ENCODE measurements around the gene TMEM183A.
A peak's percentile ranks its signal among the peaks of the same experiment; 100 is the strongest.
"Not testable (repeated sequence)": the region's sequence is repeated elsewhere in the genome, so short reads cannot be mapped to it uniquely, and the experiment has no call there.

TMEM183A gene

GRCh38 chr1:203017692-203018091, 10.5 kb downstream of the TMEM183A start:
- no peak for TF ChIP-seq CTCF (IDR thresholded peaks at IDR 0.05; ENCODE audit: control insufficient read depth, extremely low read depth, insufficient read depth)
- H3K4me3 ChIP-seq (ENCODE audit: low read depth, low read length): no peak overlapping the region
- no peak for DNase-seq (ENCODE audit: low read depth)

- DNase-seq (ENCODE audit: low read depth): not testable (repeated sequence)
These were observed 15.7 kb downstream of the TMEM183A start for GRCh38 chr1:203022855-203023254.

GRCh38 chr1:203025686-203026030, 18.5 kb downstream of the TMEM183A start:
- DNase-seq (ENCODE audit: low read depth): no peak
- no peak overlapping the region for H3K4me3 ChIP-seq (ENCODE audit: low read depth, low read length)
- no peak for TF ChIP-seq CTCF (IDR thresholded peaks at IDR 0.05; ENCODE audit: control insufficient read depth, extremely low read depth, insufficient read depth)

More at GRCh38 chr1:203022855-203023254, 15.7 kb downstream of the TMEM183A start:
- not testable (repeated sequence) for H3K4me3 ChIP-seq (ENCODE audit: low read depth, low read length)

GRCh38 chr1:203026031-203026665, 19.0 kb downstream of the TMEM183A start, which contains the start of gene PPFIA4:
Gene PPFIA4 (plus strand): TSS chr1:203026491. CDS start chr1:203039009, 12,518 bp downstream.
- H3K4me3 ChIP-seq (ENCODE audit: low read depth, low read length): peak within 1 kb of the TSS; percentile 88
- peak; percentile 46 for DNase-seq (ENCODE audit: low read depth)
- peak; percentile 28 for TF ChIP-seq CTCF (IDR thresholded peaks at IDR 0.05; ENCODE audit: control insufficient read depth, extremely low read depth, insufficient read depth)

GRCh38 chr1:203026666-203027663, 19.8 kb downstream of the TMEM183A start:
- TF ChIP-seq CTCF (IDR thresholded peaks at IDR 0.05; ENCODE audit: control insufficient read depth, extremely low read depth, insufficient read depth): no peak
- H3K4me3 ChIP-seq (ENCODE audit: low read depth, low read length): peak overlapping the region; percentile 88
- no peak for DNase-seq (ENCODE audit: low read depth)

GRCh38 chr1:203028067-203028783, 21.1 kb downstream of the TMEM183A start:
- TF ChIP-seq CTCF (IDR thresholded peaks at IDR 0.05; ENCODE audit: control insufficient read depth, extremely low read depth, insufficient read depth): no peak
- peak overlapping the region; percentile 88 for H3K4me3 ChIP-seq (ENCODE audit: low read depth, low read length)
- no peak for DNase-seq (ENCODE audit: low read depth)

Measured in LNCaP clone FGC (cell line).